Loucy (cell line): Measurements from ENCODE around the gene ERP44.

Experiments
- EZH2phosphoT487 ChIP-seq: fragments of 200-600 bp; IDR thresholded peaks from 2 replicates; pipeline ENCODE4 v1.6.1; 2018; ENCODE audit warnings: antibody characterized with exemption, mild to moderate bottlenecking, moderate library complexity, borderline replicate concordance
- TF ChIP-seq, protein P1 (sequence below): fragments of 200-600 bp; sonication (generic); conservative IDR thresholded peaks from 2 replicates; pipeline ENCODE4 v1.5.1; 2014; ENCODE audit warnings: mild to moderate bottlenecking, antibody characterized with exemption, low read length

DNA sequence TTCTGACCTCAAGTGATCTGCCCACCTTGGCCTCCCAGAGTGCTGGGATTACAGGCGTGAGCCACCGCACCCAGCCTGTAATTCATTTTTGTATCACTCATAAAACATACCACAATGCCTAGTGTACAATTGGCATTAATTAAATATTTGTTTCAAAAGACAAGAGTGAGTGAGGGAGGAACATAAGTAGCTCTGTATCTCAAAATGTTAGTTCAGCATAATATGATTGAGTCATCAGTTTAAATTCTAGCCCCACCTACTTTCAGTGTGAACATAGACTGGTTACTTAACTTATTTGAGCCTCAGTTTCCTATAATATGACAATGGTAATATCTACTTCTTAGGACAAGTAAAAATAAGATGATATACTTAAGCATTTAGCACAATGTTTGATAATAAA is 27.1 kb upstream of the ERP44 start:
- TF ChIP-seq, protein P1, sequence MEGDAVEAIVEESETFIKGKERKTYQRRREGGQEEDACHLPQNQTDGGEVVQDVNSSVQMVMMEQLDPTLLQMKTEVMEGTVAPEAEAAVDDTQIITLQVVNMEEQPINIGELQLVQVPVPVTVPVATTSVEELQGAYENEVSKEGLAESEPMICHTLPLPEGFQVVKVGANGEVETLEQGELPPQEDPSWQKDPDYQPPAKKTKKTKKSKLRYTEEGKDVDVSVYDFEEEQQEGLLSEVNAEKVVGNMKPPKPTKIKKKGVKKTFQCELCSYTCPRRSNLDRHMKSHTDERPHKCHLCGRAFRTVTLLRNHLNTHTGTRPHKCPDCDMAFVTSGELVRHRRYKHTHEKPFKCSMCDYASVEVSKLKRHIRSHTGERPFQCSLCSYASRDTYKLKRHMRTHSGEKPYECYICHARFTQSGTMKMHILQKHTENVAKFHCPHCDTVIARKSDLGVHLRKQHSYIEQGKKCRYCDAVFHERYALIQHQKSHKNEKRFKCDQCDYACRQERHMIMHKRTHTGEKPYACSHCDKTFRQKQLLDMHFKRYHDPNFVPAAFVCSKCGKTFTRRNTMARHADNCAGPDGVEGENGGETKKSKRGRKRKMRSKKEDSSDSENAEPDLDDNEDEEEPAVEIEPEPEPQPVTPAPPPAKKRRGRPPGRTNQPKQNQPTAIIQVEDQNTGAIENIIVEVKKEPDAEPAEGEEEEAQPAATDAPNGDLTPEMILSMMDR, result no peak
- no peak for TF ChIP-seq EZH2phosphoT487
